Right lobe of liver (tissue), 6 donors: ENCODE measurements around the gene HTN3. TPM values are rescaled to one million over a fixed set of nuclear protein-coding genes. Genes with fewer than 3 reads are reported as not detected.

Experiments used
- ATAC-seq, 4 donors: fragments of 200-7000 bp; cut with Tn5 transposase; one replicate each; pipeline ENCODE4 v1.9.1; 2020; ENCODE audit warnings: mild to moderate bottlenecking in 4 of 4, moderate library complexity in 4 of 4
- DNase-seq, 3 donors: peaks; one replicate each; pipeline ENCODE4 v3.0.0-alpha.2; 2020
- H3K27ac ChIP-seq, 3 donors: fragments of 200-600 bp; one replicate each; pipeline ENCODE4 v1.8.0; 2022
- H3K27me3 ChIP-seq, 2 donors: fragments of 200-600 bp; one replicate each; pipeline ENCODE4 v1.8.0; 2022
- H3K36me3 ChIP-seq, 4 donors: fragments of 200-600 bp; sonication (generic) in 1 of 4; one replicate each; pipeline versions ENCODE4 v1.5.1 to v1.8.0; 2017 to 2022; ENCODE audit warnings: control low read depth in 1 of 4
- H3K4me1 ChIP-seq, 4 donors: fragments of 200-600 bp; sonication (generic) in 1 of 4; one replicate each; pipeline versions ENCODE4 v1.5.1 to v1.8.0; 2017 to 2022; ENCODE audit warnings: control low read depth in 1 of 4
- H3K4me3 ChIP-seq, 3 donors: fragments of 200-600 bp; one replicate each; pipeline ENCODE4 v1.8.0; 2022
- H3K9me3 ChIP-seq, 4 donors: fragments of 200-600 bp; sonication (generic) in 1 of 4; one replicate each; pipeline versions ENCODE4 v1.5.1 to v1.8.0; 2017 to 2022; ENCODE audit warnings: control low read depth in 1 of 4
- CTCF ChIP-seq, 4 donors: fragments of 200-600 bp in 3 of 4; fragments of 450-650 bp in 1 of 4; IDR thresholded peaks; one replicate each; pipeline versions ENCODE4 v1.5.1 to v1.8.0; 2016 to 2022; ENCODE audit warnings: antibody characterized with exemption in 4 of 4, mild to moderate bottlenecking in 2 of 4
- POLR2A ChIP-seq: fragments of 450-650 bp; IDR thresholded peaks from one replicate; pipeline ENCODE4 v1.6.1; 2017; ENCODE audit warnings: antibody characterized with exemption, mild to moderate bottlenecking
- WGBS: methylation state at CpG from one replicate; pipeline ENCODE4 v1.1.6; 2018; ENCODE audit warnings: low coverage, low lambda C conversion rate; ENCODE audit not compliant: insufficient coverage; ENCODE audit errors: missing lambda C conversion rate; 5-methylcytosine and 5-hydroxymethylcytosine counted together
- intact Hi-C, 2 donors: fragments of 100-400 bp; cut with DNase I; formaldehyde crosslinking; loops; one replicate each; pipeline versions ENCODE4 v1.11.2 to v1.14.1; 2022
- total RNA-seq, 6 experiments: library from RNA; depleted of rRNA in 2 of 6; stranded (reverse); fragments of >200 nt in 2 of 6; fragmentation: NEBNext Ultra II Directional in 3 of 6; extraction: Animal tissue kit (Norgen Biotek cat#: 25700) in 3 of 6; gene quantifications; one replicate each; pipeline versions ENCODE4 v1.1.0 to v1.2.4, GENCODE V29; 2016 to 2023
- donor health status: DM: no; HTN: yes; CAD: no.
- donor health status: DM: no; HTN: no; CAD: no.
- donor health status: DM: no; HTN: no; CAD: no.
- donor health status: DM: no; HTN: yes; CAD: no.
- donor health status: DM: no; HTN: yes; CAD: no.

HTN3 gene
- total RNA-seq, 6 experiments from 2014 or later: not detected

- Histone ChIP-seq H3K4me3 (no peak overlapping the region), H3K4me1 (no peaks in the 10 kb centered on the region), H3K27ac (no peak overlapping the region), H3K36me3 (no peaks in the 10 kb centered on the region), H3K9me3 (no peaks in the 10 kb centered on the region), H3K27me3 (no peaks in the 10 kb centered on the region)
- TF ChIP-seq CTCF (IDR thresholded peaks at IDR 0.05) (no peak), POLR2A (no peak)
- no peak for DNase-seq
- no peak for ATAC-seq
- 60% methylated on average over 1 of the region's 1 CpG for WGBS
- intact Hi-C loops: no loop called here
These were observed 29.4 kb downstream of the HTN3 start for GRCh38 chr4:70057651-70058050.

DNA sequence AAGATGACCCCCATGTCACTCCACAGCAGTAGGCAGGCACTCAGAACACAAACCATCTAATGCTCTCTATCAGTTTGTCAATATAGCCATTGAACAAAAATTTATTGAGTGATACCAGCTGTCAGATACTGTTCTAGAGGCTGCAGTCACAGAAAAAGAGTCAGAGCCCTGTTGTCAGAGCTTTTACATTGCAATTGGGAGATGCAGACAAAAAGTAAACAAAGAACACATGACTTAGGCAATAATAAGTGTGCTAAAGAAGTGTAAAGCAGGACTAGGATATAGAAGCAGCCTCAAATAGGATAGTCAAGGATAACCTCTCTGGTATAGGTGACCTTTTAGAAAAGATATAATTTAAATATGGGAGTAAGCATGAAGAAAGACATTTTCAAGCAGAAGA lies 30.9 kb downstream of the HTN3 start:
- Histone ChIP-seq H3K4me3 (no peak overlapping the region), H3K36me3 (no peaks in the 10 kb centered on the region), H3K9me3 (no peaks in the 10 kb centered on the region), H3K27ac (no peak overlapping the region), H3K4me1 (no peaks in the 10 kb centered on the region), H3K27me3 (no peaks in the 10 kb centered on the region)
- intact Hi-C loops: no loop called here
- ATAC-seq (no peak), DNase-seq (no peak)
- TF ChIP-seq POLR2A: no peak
- no peak for TF ChIP-seq CTCF (IDR thresholded peaks at IDR 0.05)

DNA sequence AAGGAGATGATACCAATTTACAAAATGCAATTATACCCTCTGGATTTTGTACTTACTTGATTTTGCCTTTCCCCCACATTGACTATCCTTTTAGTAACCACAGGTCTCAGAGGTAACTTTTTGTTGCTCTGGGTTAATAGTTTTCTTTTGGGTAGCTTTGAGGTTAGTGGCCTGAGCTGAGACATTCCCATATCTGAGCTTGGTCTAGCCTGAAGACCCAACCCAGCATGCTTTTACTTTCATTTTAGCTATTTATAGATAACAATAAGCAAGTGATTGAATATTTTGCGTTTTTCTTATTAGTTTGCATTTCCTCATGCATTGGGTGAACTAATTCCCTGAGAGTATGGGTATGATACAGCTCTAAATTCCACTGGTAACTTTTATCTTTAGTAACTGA lies 33.7 kb downstream of the HTN3 start:
- Histone ChIP-seq H3K4me1 (no peaks in the 10 kb centered on the region), H3K4me3 (no peak overlapping the region), H3K27me3 (no peaks in the 10 kb centered on the region), H3K9me3 (no peaks in the 10 kb centered on the region), H3K36me3 (no peaks in the 10 kb centered on the region), H3K27ac (no peak overlapping the region)
- TF ChIP-seq CTCF (IDR thresholded peaks at IDR 0.05): no peak
- TF ChIP-seq POLR2A: no peak
- intact Hi-C loops: no loop called here
- DNase-seq (no peak), ATAC-seq (no peak)
- 35% methylated on average over 1 of the region's 1 CpG for WGBS

- Histone ChIP-seq H3K9me3 (no peaks in the 10 kb centered on the region), H3K27ac (no peak overlapping the region), H3K4me3 (no peak overlapping the region), H3K27me3 (no peaks in the 10 kb centered on the region), H3K4me1 (no peaks in the 10 kb centered on the region), H3K36me3 (no peaks in the 10 kb centered on the region)
- no peak for ATAC-seq
- intact Hi-C loops: no loop called here
- 46% methylated on average over 1 of the region's 1 CpG for WGBS
- no peak for DNase-seq
- TF ChIP-seq POLR2A (no peak), CTCF (IDR thresholded peaks at IDR 0.05) (no peak)
These were observed 51.9 kb downstream of the HTN3 start for GRCh38 chr4:70080205-70080604.

Other genes starting within 250 kb of the HTN3 start
- gene SULT1E1, start 168.3 kb upstream of the HTN3 start, total RNA-seq: 10 to 100 TPM in 2 of 6 experiments, 1 to 10 TPM in 4; 5.1 to 22.3 (median 6.6) TPM
- gene CSN1S1, start 97.4 kb upstream of the HTN3 start, total RNA-seq: not detected
- gene CSN2, start 62.7 kb upstream of the HTN3 start, total RNA-seq: not detected
- not detected for gene STATH, start 32.5 kb upstream of the HTN3 start, total RNA-seq
- gene HTN1, start 22.0 kb downstream of the HTN3 start, total RNA-seq: not detected
- not detected for gene PRR27, start 125.8 kb downstream of the HTN3 start, total RNA-seq
- gene ODAM, start 167.3 kb downstream of the HTN3 start, total RNA-seq: not detected
- not detected for gene FDCSP, start 197.7 kb downstream of the HTN3 start, total RNA-seq
- gene CSN3, start 214.1 kb downstream of the HTN3 start, total RNA-seq: not detected